HG03159 (cell line): ENCODE results near the gene DNAJA2.
"Not testable (repeated sequence)": the region's sequence is repeated elsewhere in the genome, so short reads cannot be mapped to it uniquely, and the experiment has no call there.

Experiments used
- ATAC-seq: cut with Tn5 transposase; IDR thresholded peaks from one replicate; pipeline ENCODE4 v1.9.1; 2021; ENCODE audit warnings: mild to moderate bottlenecking, moderate library complexity; ENCODE audit not compliant: unreplicated experiment

Gene DNAJA2

DNA sequence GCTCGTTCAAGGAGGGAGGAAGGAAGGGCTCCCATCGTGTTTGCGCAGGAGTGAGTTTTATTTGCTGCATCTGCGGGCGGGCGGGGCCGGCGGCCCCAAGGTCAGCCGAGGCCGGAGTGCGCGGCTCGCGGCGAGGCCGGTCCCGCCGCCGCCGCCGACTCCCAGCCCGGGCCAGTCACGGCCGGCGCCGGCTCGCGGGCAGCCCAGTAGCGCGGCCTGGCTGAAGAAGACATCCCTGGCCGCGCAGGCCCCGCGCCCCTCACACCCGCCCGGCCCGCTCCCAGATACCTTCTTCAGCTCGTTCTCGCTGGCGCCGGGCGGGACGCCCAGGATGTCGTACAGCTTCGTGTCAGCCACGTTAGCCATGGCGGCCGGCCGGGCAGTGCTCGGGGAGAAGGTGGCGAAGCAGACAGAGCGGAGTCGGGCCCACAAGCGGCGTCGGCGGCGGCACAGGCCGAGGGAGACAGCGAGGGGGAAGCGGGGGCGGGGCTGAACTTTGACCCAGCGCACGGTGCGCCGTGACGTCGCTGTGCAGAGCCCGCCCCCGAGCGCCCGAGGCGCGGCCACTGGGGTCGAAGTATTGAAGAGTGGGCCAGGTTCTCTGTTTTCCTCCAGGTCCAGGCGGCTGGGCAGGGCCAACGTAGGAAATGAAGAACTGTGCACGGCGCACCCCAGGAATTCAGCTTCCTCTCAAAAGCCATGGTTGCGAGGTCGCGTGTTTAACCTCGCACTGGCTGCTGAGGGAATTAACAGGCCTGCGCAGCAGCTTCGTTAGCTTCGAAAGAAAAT lies at the start of gene DNAJA2:
Gene DNAJA2 (minus strand): TSS at position 468 of the 789 bp plus-strand sequence. CDS start 102 bp downstream, at position 366.
- peak; percentile 74 for ATAC-seq

DNA sequence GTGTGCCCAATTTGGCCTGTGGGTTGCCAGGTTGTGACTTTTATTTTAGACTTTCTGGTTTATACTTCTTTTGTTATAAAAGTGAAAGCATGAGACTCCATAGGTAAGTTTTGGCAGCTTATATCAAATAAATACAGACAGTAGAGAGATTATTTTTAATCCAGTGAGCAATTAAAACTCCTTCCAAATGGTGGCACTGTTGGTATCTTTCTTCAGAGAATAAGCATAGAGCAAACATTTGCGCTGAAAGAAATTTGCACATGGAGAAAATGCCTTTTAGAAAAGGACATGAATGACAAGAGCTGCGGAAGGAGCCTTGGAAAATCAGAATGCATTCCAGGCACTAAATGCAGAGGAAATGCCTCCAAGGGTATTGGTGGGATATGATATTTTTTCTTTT lies 46.1 kb upstream of the DNAJA2 start:
- ATAC-seq, result no peak

DNA sequence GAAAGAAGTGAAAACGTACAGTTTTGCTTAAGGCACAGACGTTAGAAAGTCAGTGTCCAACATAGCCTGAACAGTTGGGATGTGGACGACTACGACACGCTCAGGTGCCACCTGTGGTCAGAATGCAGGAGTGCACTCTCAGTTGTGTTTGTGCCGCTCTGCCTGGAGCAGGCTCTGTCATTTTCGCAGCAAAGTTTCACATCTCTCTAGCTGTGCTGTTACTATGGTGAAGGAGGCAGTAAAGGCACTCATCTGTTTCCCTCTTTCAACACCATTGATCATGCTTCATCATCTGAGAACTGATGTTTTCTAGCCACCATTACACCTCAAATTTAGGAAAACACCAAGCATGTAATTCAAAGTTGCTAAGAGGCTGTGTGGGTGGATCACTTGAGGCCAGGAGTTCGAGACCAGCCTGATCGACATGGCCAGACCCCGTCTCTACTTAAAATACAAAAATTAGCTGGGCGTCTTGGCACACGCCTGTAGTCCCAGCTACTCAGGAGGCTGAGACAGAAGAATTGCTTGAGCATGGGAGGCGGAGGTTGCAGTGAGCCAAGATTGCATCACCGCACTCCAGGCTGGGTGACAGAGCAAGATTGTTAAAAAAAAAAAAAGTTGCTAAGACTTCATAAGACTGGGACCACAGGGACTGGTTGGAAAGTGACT lies 44.9 kb upstream of the DNAJA2 start:
- ATAC-seq, result peak; percentile 100

DNA sequence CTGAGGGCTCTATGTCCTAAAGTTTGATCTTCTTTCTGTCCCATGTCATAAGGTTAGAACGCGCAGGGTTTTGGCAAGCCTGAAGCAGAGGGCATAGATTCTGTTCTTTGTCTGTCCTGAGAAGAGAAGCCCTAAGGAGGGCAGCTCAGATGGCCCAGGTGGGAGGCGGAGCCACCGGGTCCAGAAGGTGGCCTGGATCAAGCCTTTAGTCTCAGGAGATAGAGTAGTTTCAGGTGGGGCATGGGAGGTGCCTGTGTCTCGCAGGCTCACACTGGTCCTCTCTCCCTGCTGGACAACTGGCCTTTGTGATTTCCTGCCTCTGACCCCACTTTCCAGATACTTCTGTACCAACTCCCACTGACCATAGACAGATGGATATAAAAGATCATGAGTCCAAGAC lies 44.2 kb upstream of the DNAJA2 start:
- ATAC-seq, result no peak

DNA sequence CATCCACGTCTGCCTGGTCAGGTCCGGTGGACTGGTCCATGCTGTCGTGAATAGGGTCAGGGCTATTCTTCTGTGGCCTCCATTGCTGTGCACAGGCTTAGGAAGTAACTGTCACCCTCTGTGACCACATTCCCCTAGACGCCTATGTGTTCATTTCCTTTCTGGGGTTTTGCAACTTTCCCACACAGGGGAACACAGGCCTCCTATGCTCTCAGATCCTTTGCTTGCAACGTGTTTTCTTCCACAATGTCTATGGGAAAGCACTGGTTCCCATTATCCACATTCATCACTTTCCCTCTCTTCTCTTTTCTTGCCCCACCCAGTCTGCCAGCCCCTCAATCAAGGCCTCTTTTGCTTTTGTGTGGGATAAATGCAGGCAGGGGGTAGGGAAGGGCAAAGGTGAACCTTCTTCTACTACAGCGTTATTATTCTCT lies 43.2 kb upstream of the DNAJA2 start:
- no peak for ATAC-seq

DNA sequence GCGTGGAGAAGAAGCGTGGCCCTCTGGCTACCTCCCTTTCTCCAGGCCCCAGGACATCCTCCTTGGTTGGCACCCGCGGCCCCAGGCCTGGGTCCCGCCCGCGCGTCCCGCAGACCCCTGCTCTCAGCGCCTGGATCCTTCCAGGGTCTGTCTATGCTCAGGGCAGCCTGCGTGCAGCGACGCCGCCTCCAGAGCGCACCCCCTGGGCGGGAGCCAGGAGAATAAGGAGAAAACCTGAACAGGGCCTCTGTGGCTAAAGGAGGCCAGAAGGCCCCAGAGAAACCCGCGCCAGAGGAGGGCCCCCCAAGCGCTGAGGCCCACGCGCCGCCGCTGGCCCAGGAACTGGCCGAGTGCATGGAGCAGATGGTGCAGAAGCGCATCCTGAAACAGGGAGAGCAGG lies 40.4 kb upstream of the DNAJA2 start:
- no peak for ATAC-seq

DNA sequence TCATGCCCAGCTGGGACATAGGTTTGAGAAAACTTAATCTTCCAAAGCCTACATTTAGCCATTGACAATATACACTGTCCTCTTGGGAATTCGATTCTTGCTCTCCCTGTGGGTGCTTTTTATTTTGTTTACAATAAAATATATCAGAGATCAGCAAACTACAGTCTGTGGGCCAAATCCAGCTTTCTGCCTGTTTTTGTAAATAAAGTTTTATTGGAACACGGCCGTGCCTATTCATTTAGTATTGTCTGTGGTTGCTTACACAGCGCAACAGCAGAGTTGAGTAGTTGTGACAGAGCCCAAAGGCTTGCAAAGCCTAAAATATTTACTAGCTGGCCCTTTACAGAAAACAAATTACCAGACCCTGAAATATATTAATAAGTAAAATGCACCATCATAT lies 39.7 kb upstream of the DNAJA2 start:
- ATAC-seq, result no peak

DNA sequence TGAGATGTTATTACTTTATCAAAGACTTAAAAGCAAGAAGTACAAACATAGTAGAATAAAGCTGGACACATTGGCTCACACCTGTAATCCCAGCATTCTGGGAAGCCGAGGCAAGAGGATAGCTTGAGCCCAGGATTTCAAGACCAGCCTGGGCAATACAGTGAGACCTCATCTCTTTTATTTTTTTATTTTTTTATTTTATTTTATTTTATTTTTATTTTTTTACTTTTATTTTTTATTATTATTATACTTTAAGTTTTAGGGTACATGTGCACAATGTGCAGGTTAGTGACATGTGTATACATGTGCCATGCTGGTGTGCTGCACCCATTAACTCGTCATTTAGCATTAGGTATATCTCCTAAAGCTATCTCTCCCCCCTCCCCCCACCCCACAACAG lies 37.3 kb upstream of the DNAJA2 start:
- not testable (repeated sequence) for ATAC-seq

DNA sequence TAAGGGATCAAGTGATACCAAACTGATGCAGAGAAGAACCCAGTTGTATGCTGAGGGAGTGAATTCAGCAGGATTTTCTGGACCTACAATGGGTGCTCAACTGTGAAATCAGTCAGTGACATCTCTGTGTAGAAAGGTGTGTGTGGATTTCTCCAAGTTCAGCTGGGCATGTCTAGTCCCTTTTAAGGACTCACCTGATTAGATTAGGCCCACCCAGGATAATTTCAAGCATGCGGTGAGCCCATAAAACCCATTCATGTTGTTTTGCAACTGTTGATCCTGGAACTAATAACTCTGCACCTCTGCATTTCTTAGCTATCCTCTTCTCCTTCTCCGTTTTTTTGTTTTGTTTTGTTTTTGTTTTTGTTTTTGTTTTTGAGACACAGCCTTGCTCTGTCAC lies 35.1 kb upstream of the DNAJA2 start:
- ATAC-seq, result no peak

DNA sequence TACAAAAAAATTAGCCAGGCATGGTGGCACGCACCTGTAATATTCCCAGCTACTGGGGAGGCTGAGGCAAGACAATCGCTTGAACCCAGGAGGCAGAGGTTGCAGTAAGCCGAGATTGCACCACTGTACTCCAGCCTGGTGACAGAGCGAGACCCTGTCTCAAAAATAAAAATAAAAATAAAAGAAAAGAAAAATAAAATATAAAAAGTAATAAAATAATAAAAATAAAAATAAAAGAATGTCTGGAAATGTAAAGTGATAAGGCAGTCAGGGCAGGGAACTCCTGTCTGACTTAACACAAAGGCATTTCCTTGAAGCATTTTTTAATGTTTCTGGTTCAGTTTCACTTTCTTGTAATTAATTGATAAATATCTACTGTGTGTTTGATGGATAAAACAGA lies 34.7 kb upstream of the DNAJA2 start:
- ATAC-seq, result no peak

DNA sequence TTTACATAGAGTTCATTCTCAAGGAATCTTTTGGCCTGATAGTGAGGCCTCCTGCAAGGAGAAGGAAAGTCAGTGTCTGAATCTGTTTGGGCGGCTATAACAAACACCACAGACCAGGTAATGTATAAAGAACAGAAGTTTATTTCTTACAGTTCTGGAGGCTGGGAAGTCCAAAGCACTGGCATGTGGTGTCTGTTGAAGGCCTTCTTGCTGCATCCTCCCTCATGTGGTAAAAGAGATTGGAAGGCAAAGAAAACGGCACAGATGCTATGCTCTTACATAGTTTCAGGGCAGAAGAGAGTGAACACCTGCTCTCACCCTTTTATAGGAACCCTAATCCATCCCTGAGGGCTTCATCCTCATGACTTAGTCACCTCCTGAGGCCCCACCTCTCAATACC lies 31.2 kb upstream of the DNAJA2 start:
- no peak for ATAC-seq

DNA sequence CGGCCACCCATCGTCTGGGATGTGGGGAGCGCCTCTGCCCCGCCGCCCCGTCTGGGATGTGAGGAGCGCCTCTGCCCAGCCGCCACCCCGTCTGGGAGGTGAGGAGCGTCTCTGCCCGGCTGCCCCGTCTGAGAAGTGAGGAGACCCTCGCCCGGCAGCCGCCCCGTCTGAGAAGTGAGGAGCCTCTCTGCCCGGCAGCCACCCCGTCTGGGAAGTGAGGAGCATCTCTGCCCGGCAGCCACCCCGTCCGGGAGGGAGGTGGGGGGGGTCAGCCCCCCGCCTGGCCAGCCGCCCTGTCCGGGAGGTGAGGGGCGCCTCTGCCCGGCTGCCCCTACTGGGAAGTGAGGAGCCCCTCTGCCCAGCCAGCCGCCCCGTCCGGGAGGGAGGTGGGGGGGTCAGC lies 26.6 kb upstream of the DNAJA2 start:
- ATAC-seq, result not testable (repeated sequence)

DNA sequence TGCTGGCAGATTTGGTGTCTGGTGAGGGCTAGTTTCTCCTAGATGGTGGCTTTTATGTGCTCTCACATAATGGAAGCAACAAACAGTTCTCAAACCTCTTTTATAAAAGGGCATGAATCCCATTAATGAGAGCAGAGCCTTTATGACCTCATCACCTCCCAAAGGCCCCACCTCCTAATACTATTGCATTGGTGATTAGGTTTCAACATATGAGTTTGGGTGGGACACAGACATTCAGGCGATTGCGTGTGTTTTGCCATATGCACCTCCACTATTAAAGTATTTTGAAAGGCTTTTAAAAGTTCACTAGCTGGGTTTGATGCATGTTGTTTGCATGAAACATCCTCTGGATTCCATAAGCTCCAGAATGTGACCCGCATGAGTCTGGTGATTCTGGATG lies 24.4 kb upstream of the DNAJA2 start:
- no peak for ATAC-seq

DNA sequence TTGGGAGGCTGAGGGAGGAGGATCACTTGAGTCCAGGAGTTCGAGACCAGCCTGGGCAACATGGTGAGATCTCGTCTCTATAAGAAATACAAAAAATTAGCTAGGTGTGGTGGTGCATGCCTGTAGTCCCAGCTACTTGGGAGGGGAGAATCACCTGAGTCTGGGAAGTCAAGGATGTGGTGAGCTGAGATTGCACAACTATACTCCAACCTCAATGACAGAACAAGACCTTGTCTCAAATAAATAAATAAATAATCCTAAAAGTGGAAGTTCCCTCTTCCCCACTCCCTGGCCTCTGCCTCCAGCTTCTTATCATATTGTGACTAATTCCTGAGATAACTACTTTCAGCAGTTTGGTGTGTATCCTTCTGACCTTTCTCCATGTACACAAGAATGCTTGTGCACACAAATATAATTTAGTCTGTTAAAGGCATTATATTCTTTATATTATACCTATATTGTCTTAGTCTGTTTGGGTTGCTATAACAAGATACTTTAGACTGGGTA lies 23.5 kb upstream of the DNAJA2 start:
- no peak for ATAC-seq

DNA sequence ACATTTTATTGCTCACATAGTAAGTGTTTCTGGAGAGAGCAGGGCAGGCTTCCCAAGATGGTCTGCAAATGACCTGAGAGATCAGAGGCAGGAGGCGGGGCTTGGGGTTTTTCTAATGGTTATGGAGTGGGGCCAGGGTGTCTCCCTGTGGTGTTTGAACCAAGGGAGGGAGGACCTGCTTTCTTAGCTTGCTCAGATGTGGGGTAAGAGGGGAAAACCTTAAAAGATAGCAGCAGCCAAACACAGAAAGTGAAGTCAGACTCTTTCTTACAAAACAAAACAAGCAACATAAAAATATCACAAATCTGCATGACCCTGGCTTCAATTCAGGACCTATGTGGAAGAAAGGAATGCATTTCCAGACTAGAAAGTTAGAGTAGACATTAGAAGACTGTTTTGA lies 22.9 kb upstream of the DNAJA2 start:
- no peak for ATAC-seq

DNA sequence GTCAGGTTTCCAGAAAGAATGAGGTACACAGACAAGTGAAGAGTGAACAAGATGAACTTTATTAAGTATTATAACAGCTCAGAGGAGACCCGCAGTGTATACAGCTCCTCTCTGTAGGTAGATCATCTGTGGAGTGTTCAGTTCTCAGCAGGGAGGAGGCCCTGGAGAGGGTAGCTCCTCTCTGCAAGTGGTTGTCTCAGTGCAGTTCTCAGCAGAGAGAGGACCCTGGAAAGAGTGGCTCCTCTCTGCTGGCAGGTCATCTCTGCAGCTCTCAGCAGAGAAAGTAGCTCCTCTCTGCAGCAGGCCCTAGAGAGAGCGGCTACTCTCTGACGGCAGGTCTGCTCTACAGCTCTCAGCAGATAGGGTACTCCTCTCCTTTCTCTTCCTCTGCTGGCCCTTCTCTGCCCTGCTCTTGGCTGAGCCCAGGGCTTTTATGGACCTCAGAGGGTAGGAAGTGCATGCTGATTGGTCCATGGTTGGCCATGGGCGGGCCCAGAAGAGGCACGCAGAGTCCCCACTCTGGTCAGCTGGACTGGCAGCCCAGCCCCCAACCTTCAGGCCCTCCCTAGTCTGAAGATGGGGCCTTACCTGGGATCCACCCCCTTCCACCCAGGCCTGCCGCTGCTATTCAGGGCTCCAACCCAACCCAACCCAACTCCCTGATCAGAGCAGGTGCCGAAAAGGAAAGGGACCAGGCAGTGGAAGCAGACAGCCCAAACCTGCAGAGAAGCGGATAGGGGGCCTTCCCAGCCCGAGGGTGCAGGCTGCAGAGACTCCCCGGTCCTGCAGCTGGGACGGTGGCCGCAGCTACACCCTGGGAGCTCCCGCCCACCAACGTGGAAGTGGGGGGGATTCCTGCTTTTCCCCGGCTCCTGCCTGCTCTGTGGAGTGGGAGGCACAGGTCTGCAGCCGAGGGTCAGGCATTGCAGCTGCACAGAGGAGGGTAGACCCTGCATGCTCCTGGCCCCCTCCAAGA lies 18.5 kb upstream of the DNAJA2 start:
- no peak for ATAC-seq

DNA sequence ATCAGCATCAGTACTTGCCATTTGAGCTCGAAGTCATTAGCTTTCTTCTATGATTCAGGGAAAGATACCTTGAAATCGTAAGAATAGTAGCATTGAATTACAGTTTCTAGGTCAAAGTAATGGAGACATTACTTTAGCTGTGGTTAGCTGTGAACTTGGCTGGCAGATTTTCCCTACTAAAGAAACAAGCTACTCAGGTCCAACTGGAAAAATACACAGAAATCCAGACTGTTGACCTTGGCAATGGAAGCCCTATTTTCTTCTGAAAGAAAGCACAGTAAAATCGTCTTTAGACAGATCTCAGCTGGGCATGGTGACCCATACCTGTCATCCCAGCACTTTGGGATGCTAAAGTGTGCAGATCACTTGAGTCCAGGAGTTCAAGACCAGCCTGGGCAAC lies 13.4 kb upstream of the DNAJA2 start:
- no peak for ATAC-seq

DNA sequence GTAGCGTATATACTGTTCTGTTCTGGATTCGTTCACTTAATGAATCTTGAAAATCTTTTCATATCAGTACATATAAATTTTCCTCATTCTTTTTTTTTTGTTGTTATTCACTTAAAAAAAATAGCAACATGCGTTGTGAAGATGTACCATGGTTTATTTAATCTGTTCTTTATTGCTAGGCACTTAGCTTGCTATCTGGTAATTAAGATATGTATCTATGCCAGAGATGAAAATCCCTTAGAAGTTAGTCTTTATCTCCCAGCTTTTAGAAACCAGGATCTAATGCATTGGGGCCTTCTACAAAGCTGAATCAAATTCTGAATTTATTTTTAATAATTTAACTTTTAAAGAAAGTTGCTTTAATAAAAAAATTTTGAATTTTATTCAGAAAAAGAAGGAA lies 13.0 kb upstream of the DNAJA2 start:
- ATAC-seq, result no peak

DNA sequence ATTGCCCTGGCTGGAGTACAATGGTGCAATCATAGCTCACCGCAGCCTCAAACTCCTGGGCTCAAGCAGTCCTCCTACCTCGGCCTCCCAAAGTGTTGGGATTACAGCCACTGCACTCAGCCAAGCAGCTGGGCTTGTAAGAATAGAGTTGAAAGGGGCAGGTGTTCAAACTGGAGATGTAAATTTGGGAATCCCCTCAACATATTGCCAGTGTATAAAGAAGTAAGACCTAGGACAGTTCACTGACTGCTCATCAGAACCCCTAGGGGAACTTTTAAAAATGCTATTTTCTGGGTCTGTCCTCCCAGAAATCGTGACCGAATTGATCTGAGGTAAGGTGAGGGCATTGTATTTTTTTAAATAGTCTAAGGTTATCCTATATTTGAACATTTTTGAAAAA lies 8.9 kb upstream of the DNAJA2 start:
- no peak for ATAC-seq

DNA sequence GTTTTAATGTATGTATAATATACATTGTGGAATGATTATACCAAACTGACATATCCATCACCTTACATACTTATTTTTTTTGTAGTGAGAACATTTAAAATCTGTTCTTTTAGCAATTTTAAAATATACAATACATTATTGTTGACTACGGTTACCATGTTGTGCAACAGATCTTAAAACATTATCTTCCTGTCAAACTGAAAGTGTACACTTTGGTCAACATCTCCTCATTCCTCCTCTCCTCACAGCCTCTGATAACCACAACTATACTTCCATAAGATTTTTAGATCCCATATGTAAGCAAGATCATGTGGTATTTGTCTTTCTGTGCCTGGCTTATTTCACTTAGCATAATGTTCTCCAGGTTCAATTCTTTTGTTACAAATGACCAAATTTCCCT lies 7.5 kb upstream of the DNAJA2 start:
- no peak for ATAC-seq

DNA sequence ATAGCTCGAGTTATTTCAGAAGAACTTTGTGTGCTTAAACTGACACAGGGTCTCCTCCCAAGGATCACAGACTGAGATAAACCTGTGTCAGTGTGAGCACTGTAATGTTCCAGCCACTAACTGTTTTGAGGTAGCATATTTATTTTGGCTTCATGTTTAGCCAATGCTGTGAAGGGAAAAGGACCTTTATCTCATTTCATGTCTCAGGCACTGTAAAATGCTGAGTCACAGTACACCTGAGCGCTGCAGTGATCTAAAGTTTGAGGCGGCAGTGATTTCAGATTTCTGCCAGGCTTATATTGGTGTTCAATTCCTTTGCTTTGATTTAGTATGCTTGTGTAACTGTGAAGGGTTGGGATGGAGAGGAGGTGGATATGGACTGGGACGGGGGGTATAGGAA lies 3.1 kb upstream of the DNAJA2 start:
- no peak for ATAC-seq
